GM23338 (cell line): ENCODE data around the gene BRDT.

ENCODE experiments used
- CREB1 ChIP-seq: fragments of 250-450 bp; sonication (Bioruptor Pico); IDR thresholded peaks from 2 replicates; pipeline ENCODE4 v1.5.0; 2020; ENCODE audit warnings: low read depth, mild to moderate bottlenecking, moderate library complexity
- EZH2 ChIP-seq: fragments of 200-600 bp; sonication (generic); IDR thresholded peaks from one replicate; pipeline ENCODE4 v1.8.0; 2017; ENCODE audit warnings: antibody characterized with exemption, mild to moderate bottlenecking, low read depth; ENCODE audit not compliant: unreplicated experiment
- EZH2phosphoT487 ChIP-seq: fragments of 200-600 bp; sonication (generic); IDR thresholded peaks from one replicate; pipeline ENCODE4 v1.8.1; 2018; ENCODE audit warnings: antibody characterized with exemption; ENCODE audit not compliant: unreplicated experiment
- JUNB ChIP-seq: IDR thresholded peaks from one replicate; pipeline ENCODE4 v1.6.1; 2016; ENCODE audit warnings: antibody characterized with exemption; ENCODE audit not compliant: unreplicated experiment
- NANOG ChIP-seq: IDR thresholded peaks from 2 replicates; pipeline ENCODE4 v1.6.1; 2016; ENCODE audit warnings: antibody characterized with exemption, borderline replicate concordance
- POLR2AphosphoS5 ChIP-seq: IDR thresholded peaks from 2 replicates; pipeline ENCODE4 v1.6.1; 2016; ENCODE audit warnings: antibody characterized with exemption, low read depth
- TF ChIP-seq, protein P1 (sequence below), 2 experiments: fragments of 200-600 bp in 1 of 2; sonication (generic) in 1 of 2; conservative IDR thresholded peaks; 2 replicates each; pipeline versions ENCODE4 v1.5.1 to v1.6.1; 2016 to 2017; ENCODE audit warnings: antibody characterized with exemption in 2 of 2, low read depth in 2 of 2, mild to moderate bottlenecking in 2 of 2, moderate library complexity in 1 of 2
- TF ChIP-seq, protein P2 (sequence below): IDR thresholded peaks from one replicate; pipeline ENCODE4 v1.6.1; 2018; ENCODE audit warnings: antibody characterized with exemption; ENCODE audit not compliant: unreplicated experiment

DNA sequence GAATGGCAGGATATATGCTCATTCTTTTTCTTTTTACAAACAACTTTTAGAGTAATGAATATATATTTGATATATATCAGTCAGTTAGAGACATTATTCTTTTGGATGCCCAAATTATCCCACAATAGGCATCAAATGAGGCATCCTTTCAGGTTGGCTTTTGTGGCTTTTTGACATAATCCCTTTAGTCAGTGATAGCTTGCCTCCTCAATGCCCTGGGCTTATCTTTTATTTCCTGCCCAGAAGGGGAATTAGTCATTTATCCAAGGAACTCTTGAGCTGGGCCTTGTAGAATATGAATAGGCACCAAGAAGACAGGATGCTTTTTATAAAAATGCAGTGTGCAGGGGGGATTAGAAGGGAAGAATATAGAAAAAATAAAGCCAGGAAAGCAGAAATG, 102.7 kb downstream of the BRDT start:
- TF ChIP-seq POLR2AphosphoS5 (no peak), EZH2phosphoT487 (no peak), EZH2 (no peak), JUNB (no peak), CREB1 (CRISPR knock-in tag) (no peak), NANOG (no peak)
- TF ChIP-seq, protein P1, sequence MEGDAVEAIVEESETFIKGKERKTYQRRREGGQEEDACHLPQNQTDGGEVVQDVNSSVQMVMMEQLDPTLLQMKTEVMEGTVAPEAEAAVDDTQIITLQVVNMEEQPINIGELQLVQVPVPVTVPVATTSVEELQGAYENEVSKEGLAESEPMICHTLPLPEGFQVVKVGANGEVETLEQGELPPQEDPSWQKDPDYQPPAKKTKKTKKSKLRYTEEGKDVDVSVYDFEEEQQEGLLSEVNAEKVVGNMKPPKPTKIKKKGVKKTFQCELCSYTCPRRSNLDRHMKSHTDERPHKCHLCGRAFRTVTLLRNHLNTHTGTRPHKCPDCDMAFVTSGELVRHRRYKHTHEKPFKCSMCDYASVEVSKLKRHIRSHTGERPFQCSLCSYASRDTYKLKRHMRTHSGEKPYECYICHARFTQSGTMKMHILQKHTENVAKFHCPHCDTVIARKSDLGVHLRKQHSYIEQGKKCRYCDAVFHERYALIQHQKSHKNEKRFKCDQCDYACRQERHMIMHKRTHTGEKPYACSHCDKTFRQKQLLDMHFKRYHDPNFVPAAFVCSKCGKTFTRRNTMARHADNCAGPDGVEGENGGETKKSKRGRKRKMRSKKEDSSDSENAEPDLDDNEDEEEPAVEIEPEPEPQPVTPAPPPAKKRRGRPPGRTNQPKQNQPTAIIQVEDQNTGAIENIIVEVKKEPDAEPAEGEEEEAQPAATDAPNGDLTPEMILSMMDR (conservative IDR thresholded peaks at IDR 0.05; ENCODE audit: low read depth in 2 of 2): no peak
- TF ChIP-seq, protein P2, sequence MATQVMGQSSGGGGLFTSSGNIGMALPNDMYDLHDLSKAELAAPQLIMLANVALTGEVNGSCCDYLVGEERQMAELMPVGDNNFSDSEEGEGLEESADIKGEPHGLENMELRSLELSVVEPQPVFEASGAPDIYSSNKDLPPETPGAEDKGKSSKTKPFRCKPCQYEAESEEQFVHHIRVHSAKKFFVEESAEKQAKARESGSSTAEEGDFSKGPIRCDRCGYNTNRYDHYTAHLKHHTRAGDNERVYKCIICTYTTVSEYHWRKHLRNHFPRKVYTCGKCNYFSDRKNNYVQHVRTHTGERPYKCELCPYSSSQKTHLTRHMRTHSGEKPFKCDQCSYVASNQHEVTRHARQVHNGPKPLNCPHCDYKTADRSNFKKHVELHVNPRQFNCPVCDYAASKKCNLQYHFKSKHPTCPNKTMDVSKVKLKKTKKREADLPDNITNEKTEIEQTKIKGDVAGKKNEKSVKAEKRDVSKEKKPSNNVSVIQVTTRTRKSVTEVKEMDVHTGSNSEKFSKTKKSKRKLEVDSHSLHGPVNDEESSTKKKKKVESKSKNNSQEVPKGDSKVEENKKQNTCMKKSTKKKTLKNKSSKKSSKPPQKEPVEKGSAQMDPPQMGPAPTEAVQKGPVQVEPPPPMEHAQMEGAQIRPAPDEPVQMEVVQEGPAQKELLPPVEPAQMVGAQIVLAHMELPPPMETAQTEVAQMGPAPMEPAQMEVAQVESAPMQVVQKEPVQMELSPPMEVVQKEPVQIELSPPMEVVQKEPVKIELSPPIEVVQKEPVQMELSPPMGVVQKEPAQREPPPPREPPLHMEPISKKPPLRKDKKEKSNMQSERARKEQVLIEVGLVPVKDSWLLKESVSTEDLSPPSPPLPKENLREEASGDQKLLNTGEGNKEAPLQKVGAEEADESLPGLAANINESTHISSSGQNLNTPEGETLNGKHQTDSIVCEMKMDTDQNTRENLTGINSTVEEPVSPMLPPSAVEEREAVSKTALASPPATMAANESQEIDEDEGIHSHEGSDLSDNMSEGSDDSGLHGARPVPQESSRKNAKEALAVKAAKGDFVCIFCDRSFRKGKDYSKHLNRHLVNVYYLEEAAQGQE: no peak
